HEK293 (cell line): ENCODE results near the gene CYB561A3.

Experiments
- CTCF ChIA-PET: fragments of 350-600 bp; formaldehyde crosslinking; extraction: SDS; loops from one replicate; lab custom pipeline; 2021; ENCODE audit warnings: antibody characterized with exemption; lab: Yijun Ruan, JAX
- POLR2A ChIA-PET: fragments of 300-600 bp; formaldehyde crosslinking; extraction: SDS; loops from one replicate; lab custom pipeline; 2020; ENCODE audit warnings: antibody characterized with exemption, inconsistent platforms; lab: Yijun Ruan, JAX
- H3K27ac ChIP-seq: fragments of 200-500 bp; sonication (Bioruptor generic); 2 replicates; pipeline ENCODE4 v1.5.1; 2014; ENCODE audit warnings: low read depth, low read length, control low read depth, inconsistent platforms; ENCODE audit errors: extremely low read depth
- H3K36me3 ChIP-seq, 2 experiments: fragments of 200-500 bp in 1 of 2; sonication (Bioruptor generic) in 1 of 2; 1 replicate in 1 of 2; 2 replicates in 1 of 2; pipeline ENCODE4 v1.5.1; 2014 to 2017; ENCODE audit warnings: inconsistent platforms in 2 of 2, low read length in 2 of 2; ENCODE audit not compliant: control insufficient read depth in 2 of 2, insufficient read depth in 1 of 2
- H3K4me1 ChIP-seq: fragments of 200-500 bp; sonication (Bioruptor generic); 2 replicates; pipeline ENCODE4 v1.5.1; 2014; ENCODE audit warnings: mild to moderate bottlenecking, low read length, inconsistent platforms; ENCODE audit not compliant: control insufficient read depth, insufficient read depth
- H3K4me3 ChIP-seq: 2 replicates; pipeline ENCODE4 v1.5.1; 2011; ENCODE audit warnings: low read depth, mild to moderate bottlenecking, control low read depth, low read length, moderate library complexity
- H3K9me3 ChIP-seq: fragments of 200-500 bp; sonication (Bioruptor generic); 2 replicates; pipeline ENCODE4 v1.5.1; 2014; ENCODE audit warnings: low read depth, low read length, inconsistent platforms; ENCODE audit not compliant: control insufficient read depth, insufficient read depth
- GLI4 ChIP-seq: fragments of 450-650 bp; formaldehyde crosslinking; IDR thresholded peaks from 2 replicates; pipeline ENCODE4 v1.5.1; 2016; ENCODE audit warnings: missing biosample characterization, missing genetic modification characterization
- GLIS2 ChIP-seq: fragments of 450-650 bp; formaldehyde crosslinking; IDR thresholded peaks from 2 replicates; pipeline ENCODE4 v1.5.1; 2016; ENCODE audit warnings: missing biosample characterization, missing genetic modification characterization
- IKZF3 ChIP-seq: fragments of 450-650 bp; IDR thresholded peaks from 2 replicates; pipeline ENCODE4 v1.5.0; 2018; ENCODE audit warnings: missing biosample characterization, mild to moderate bottlenecking, missing genetic modification characterization, moderate library complexity
- KLF7 ChIP-seq: fragments of 450-650 bp; formaldehyde crosslinking; IDR thresholded peaks from 2 replicates; pipeline ENCODE4 v1.5.1; 2016; ENCODE audit warnings: missing biosample characterization, missing genetic modification characterization, borderline replicate concordance
- PBX3 ChIP-seq: sonication (generic); formaldehyde crosslinking; IDR thresholded peaks from 2 replicates; pipeline ENCODE4 v1.8.1; 2022; ENCODE audit warnings: mild to moderate bottlenecking, moderate library complexity, missing genetic modification reagents
- PRDM1 ChIP-seq: fragments of 450-650 bp; formaldehyde crosslinking; IDR thresholded peaks from 2 replicates; pipeline ENCODE4; 2016; ENCODE audit warnings: missing biosample characterization, missing genetic modification characterization
- REPIN1 ChIP-seq: fragments of 450-650 bp; formaldehyde crosslinking; IDR thresholded peaks from 2 replicates; pipeline ENCODE4 v1.5.1; 2017; ENCODE audit warnings: missing biosample characterization, missing genetic modification characterization, low read depth
- SP3 ChIP-seq: fragments of 450-650 bp; formaldehyde crosslinking; IDR thresholded peaks from 2 replicates; pipeline ENCODE4 v1.5.1; 2016; ENCODE audit warnings: missing biosample characterization, missing genetic modification characterization
- ZEB2 ChIP-seq: fragments of 450-650 bp; formaldehyde crosslinking; IDR thresholded peaks from 2 replicates; pipeline ENCODE4 v1.5.1; 2016; ENCODE audit warnings: missing biosample characterization, missing genetic modification characterization
- ZIC2 ChIP-seq: fragments of 450-650 bp; formaldehyde crosslinking; IDR thresholded peaks from 2 replicates; pipeline ENCODE4 v1.5.1; 2016; ENCODE audit warnings: missing biosample characterization, missing genetic modification characterization
- ZNF114 ChIP-seq: fragments of 450-650 bp; formaldehyde crosslinking; IDR thresholded peaks from 2 replicates; pipeline ENCODE4 v1.5.0; 2017; ENCODE audit warnings: missing biosample characterization, missing genetic modification characterization
- ZNF214 ChIP-seq: fragments of 450-650 bp; formaldehyde crosslinking; IDR thresholded peaks from 2 replicates; pipeline ENCODE4 v1.5.1; 2017; ENCODE audit warnings: missing biosample characterization, mild to moderate bottlenecking, missing genetic modification characterization, borderline replicate concordance
- ZNF24 ChIP-seq: fragments of 450-650 bp; formaldehyde crosslinking; IDR thresholded peaks from 2 replicates; pipeline ENCODE4 v1.5.1; 2016; ENCODE audit warnings: missing biosample characterization, missing genetic modification characterization
- ZNF292 ChIP-seq: fragments of 450-650 bp; formaldehyde crosslinking; IDR thresholded peaks from 2 replicates; pipeline ENCODE4 v1.5.1; 2016; ENCODE audit warnings: low read depth, missing biosample characterization, missing genetic modification characterization, borderline replicate concordance
- ZNF394 ChIP-seq: fragments of 450-650 bp; formaldehyde crosslinking; IDR thresholded peaks from 2 replicates; pipeline ENCODE4 v1.5.1; 2016; ENCODE audit warnings: missing biosample characterization, missing genetic modification characterization, mild to moderate bottlenecking, moderate library complexity, borderline replicate concordance
- ZNF692 ChIP-seq: fragments of 450-650 bp; formaldehyde crosslinking; IDR thresholded peaks from 2 replicates; pipeline ENCODE4 v1.5.1; 2016; ENCODE audit warnings: missing biosample characterization, missing genetic modification characterization
- ZNF777 ChIP-seq: fragments of 450-650 bp; formaldehyde crosslinking; IDR thresholded peaks from 2 replicates; pipeline ENCODE4 v1.5.1; 2017; ENCODE audit warnings: missing biosample characterization, missing genetic modification characterization, borderline replicate concordance
- ZNF791 ChIP-seq: fragments of 450-650 bp; formaldehyde crosslinking; IDR thresholded peaks from 2 replicates; pipeline ENCODE4 v1.5.1; 2016; ENCODE audit warnings: missing biosample characterization, missing genetic modification characterization
- ZNF843 ChIP-seq: fragments of 450-650 bp; formaldehyde crosslinking; IDR thresholded peaks from 2 replicates; pipeline ENCODE4 v1.5.1; 2016; ENCODE audit warnings: missing biosample characterization, missing genetic modification characterization
- ZSCAN5A ChIP-seq: fragments of 450-650 bp; formaldehyde crosslinking; IDR thresholded peaks from 2 replicates; pipeline ENCODE4 v1.5.1; 2016; ENCODE audit warnings: missing biosample characterization, missing genetic modification characterization
- TF ChIP-seq, protein P1 (sequence below): fragments of 450-650 bp; formaldehyde crosslinking; conservative IDR thresholded peaks from 2 replicates; pipeline ENCODE4 v1.5.1; 2016; ENCODE audit warnings: low read depth, missing biosample characterization, missing genetic modification characterization

Gene CYB561A3

GRCh38 chr11:61332797-61333549, 28.7 kb downstream of the CYB561A3 start, which contains the start of the genes DDB1 and TKFC (continued):
- TF ChIP-seq, protein P1, sequence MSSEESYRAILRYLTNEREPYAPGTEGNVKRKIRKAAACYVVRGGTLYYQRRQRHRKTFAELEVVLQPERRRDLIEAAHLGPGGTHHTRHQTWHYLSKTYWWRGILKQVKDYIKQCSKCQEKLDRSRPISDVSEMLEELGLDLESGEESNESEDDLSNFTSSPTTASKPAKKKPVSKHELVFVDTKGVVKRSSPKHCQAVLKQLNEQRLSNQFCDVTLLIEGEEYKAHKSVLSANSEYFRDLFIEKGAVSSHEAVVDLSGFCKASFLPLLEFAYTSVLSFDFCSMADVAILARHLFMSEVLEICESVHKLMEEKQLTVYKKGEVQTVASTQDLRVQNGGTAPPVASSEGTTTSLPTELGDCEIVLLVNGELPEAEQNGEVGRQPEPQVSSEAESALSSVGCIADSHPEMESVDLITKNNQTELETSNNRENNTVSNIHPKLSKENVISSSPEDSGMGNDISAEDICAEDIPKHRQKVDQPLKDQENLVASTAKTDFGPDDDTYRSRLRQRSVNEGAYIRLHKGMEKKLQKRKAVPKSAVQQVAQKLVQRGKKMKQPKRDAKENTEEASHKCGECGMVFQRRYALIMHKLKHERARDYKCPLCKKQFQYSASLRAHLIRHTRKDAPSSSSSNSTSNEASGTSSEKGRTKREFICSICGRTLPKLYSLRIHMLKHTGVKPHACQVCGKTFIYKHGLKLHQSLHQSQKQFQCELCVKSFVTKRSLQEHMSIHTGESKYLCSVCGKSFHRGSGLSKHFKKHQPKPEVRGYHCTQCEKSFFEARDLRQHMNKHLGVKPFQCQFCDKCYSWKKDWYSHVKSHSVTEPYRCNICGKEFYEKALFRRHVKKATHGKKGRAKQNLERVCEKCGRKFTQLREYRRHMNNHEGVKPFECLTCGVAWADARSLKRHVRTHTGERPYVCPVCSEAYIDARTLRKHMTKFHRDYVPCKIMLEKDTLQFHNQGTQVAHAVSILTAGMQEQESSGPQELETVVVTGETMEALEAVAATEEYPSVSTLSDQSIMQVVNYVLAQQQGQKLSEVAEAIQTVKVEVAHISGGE (tag by site-specific recombination) = peak; percentile 52
- peak; percentile 89; the same call in 1 of the 2 replicates for TF ChIP-seq ZEB2 (tag by site-specific recombination)
- TF ChIP-seq GLIS2 (tag by site-specific recombination) = peak; percentile 90
- TF ChIP-seq IKZF3 (tag by site-specific recombination) = peak; percentile 79
- peak; percentile 47; the same call in 1 of the 2 replicates for TF ChIP-seq ZIC2 (tag by site-specific recombination)
- peak; percentile 55; the same call in 1 of the 2 replicates for TF ChIP-seq ZNF394 (tag by site-specific recombination)
- TF ChIP-seq ZNF292 = no peak
- peak; percentile 55 for TF ChIP-seq ZNF843 (tag by site-specific recombination)
- TF ChIP-seq ZNF777 (tag by site-specific recombination) = no peak
- TF ChIP-seq SP3 (tag by site-specific recombination) = peak; percentile 79
- no peak for TF ChIP-seq ZNF114 (tag by site-specific recombination)
- TF ChIP-seq ZNF24 (tag by site-specific recombination) = no peak
- 0 out of 2 replicates have a peak, but pooled peaks have one; percentile 7 for TF ChIP-seq ZSCAN5A (tag by site-specific recombination)
- peak; percentile 63; the same call in 1 of the 2 replicates for TF ChIP-seq PBX3 (CRISPR knock-in tag)
- no peak for TF ChIP-seq REPIN1
- no peak for TF ChIP-seq GLI4 (tag by site-specific recombination)
- TF ChIP-seq ZNF791 (tag by site-specific recombination) = no peak
- no peak for TF ChIP-seq PRDM1 (tag by site-specific recombination)
- TF ChIP-seq KLF7 (tag by site-specific recombination) = peak; percentile 67; the same call in 1 of the 2 replicates

- TF ChIP-seq ZNF692 (tag by site-specific recombination) (0 out of 2 replicates have a peak, but pooled peaks have one; percentile 7), ZNF214 (tag by site-specific recombination) (no peak)
- no peaks in the 10 kb centered on the region for H3K9me3 ChIP-seq
- peaks cover 0 to 39% of the 10 kb centered on the region in 2 experiments; a peak in 1 of 3 replicates for H3K36me3 ChIP-seq
- ChIA-PET CTCF (interaction anchor here (1.9 kb wide), 1 partner anchor 53 kb away, joined by 15 read pairs; no protein-coding TSS in a partner anchor), POLR2A (interaction anchor here (1.0 to 1.7 kb wide), 3 partner anchors 17 to 50 kb away, joined by 3 to 5 read pairs (median 4); partner anchors contain the start of genes CYB561A3 and TMEM138)
- H3K27ac ChIP-seq = peak overlapping the region; percentile 69; the same call in 1 of the 2 replicates
- H3K4me1 ChIP-seq = no peaks in the 10 kb centered on the region
- H3K4me3 ChIP-seq = peak overlapping the region; percentile 99
Observed at GRCh38 chr11:61332281-61332796, 29.3 kb downstream of the CYB561A3 start.
